ENCODE measurements around the gene TPSB2. TPM values are rescaled to one million over a fixed set of nuclear protein-coding genes. Genes with fewer than 3 reads are reported as not detected.

The TPSB2 gene
- total RNA-seq, 6 experiments from 2014 or later = 0.24 to 1.6 (median 0.83) TPM; not detected in 2

- no peak overlapping the region for H3K4me3 ChIP-seq
- ATAC-seq = no peak
- no peak overlapping the region for H3K27ac ChIP-seq
- peaks cover 0 to 5% of the 10 kb centered on the region in 2 donors for H3K27me3 ChIP-seq
- no peaks in the 10 kb centered on the region for H3K36me3 ChIP-seq
- no peaks in the 10 kb centered on the region for H3K4me1 ChIP-seq
- DNase-seq = no peak
- intact Hi-C loops (cut with DNase I) = no loop called here
- no peak for TF ChIP-seq CTCF (IDR thresholded peaks at IDR 0.05)
- TF ChIP-seq POLR2A (IDR thresholded peaks at IDR 0.05) = no peak
- 68% methylated on average over 4 of the region's 13 CpGs for WGBS (ENCODE audit: insufficient coverage, low coverage, low lambda C conversion rate, missing lambda C conversion rate)
- no peaks in the 10 kb centered on the region for H3K9me3 ChIP-seq
Measured at GRCh38 chr16:1265090-1265630, 35.2 kb upstream of the TPSB2 start.

GRCh38 chr16:1264345-1265089, 34.5 kb upstream of the TPSB2 start:
- TF ChIP-seq POLR2A (IDR thresholded peaks at IDR 0.05) = no peak
- intact Hi-C loops (cut with DNase I) = no loop called here
- Histone ChIP-seq H3K9me3 (no peaks in the 10 kb centered on the region), H3K36me3 (no peaks in the 10 kb centered on the region), H3K4me3 (no peak overlapping the region), H3K27me3 (peaks cover 0 to 5% of the 10 kb centered on the region in 2 donors), H3K4me1 (no peaks in the 10 kb centered on the region), H3K27ac (no peak overlapping the region)
- 78% methylated on average over 16 of the region's 16 CpGs for WGBS (ENCODE audit: insufficient coverage, low coverage, low lambda C conversion rate, missing lambda C conversion rate)
- ATAC-seq (no peak), DNase-seq (no peak)

GRCh38 chr16:1263591-1264344, 33.8 kb upstream of the TPSB2 start:
- DNase-seq (no peak), ATAC-seq (no peak)
- TF ChIP-seq POLR2A (IDR thresholded peaks at IDR 0.05) (no peak), CTCF (IDR thresholded peaks at IDR 0.05) (no peak)
- no peaks in the 10 kb centered on the region for H3K9me3 ChIP-seq
- no peak overlapping the region for H3K27ac ChIP-seq
- no peak overlapping the region for H3K4me3 ChIP-seq
- WGBS (ENCODE audit: insufficient coverage, low coverage, low lambda C conversion rate, missing lambda C conversion rate) = 67% methylated on average over 1 of the region's 15 CpGs
- H3K4me1 ChIP-seq = no peaks in the 10 kb centered on the region
- intact Hi-C loops (cut with DNase I) = no loop called here
- peaks cover 0 to 5% of the 10 kb centered on the region in 2 donors for H3K27me3 ChIP-seq
- no peaks in the 10 kb centered on the region for H3K36me3 ChIP-seq

GRCh38 chr16:1262846-1263221, 32.9 kb upstream of the TPSB2 start:
- Histone ChIP-seq H3K9me3 (no peaks in the 10 kb centered on the region), H3K36me3 (no peaks in the 10 kb centered on the region), H3K27ac (no peak overlapping the region), H3K4me1 (no peaks in the 10 kb centered on the region), H3K4me3 (no peak overlapping the region), H3K27me3 (peaks cover 0 to 5% of the 10 kb centered on the region in 2 donors)
- ATAC-seq (no peak), DNase-seq (no peak)
- WGBS (ENCODE audit: insufficient coverage, low coverage, low lambda C conversion rate, missing lambda C conversion rate) = 20% methylated on average over 1 of the region's 9 CpGs
- intact Hi-C loops (cut with DNase I) = no loop called here
- TF ChIP-seq CTCF (IDR thresholded peaks at IDR 0.05) = no peak
- no peak for TF ChIP-seq POLR2A (IDR thresholded peaks at IDR 0.05)

All from right lobe of liver (tissue), 6 donors.